HEK293 (cell line): ENCODE measurements around the gene SP6.

Experiments
- BCL11B ChIP-seq: fragments of 450-650 bp; formaldehyde crosslinking; IDR thresholded peaks from 2 replicates; pipeline ENCODE4 v1.5.1; 2016; ENCODE audit warnings: low read depth, missing biosample characterization, missing genetic modification characterization
- HOXA7 ChIP-seq: sonication (generic); formaldehyde crosslinking; IDR thresholded peaks from 2 replicates; pipeline ENCODE4 v1.8.1; 2022; ENCODE audit warnings: missing genetic modification reagents, borderline replicate concordance
- KLF9 ChIP-seq: fragments of 450-650 bp; formaldehyde crosslinking; IDR thresholded peaks from 2 replicates; pipeline ENCODE4 v1.5.1; 2016; ENCODE audit warnings: missing biosample characterization, missing genetic modification characterization, low read depth
- PATZ1 ChIP-seq: fragments of 450-650 bp; formaldehyde crosslinking; IDR thresholded peaks from 2 replicates; pipeline ENCODE4 v1.5.1; 2016; ENCODE audit warnings: missing biosample characterization, missing genetic modification characterization
- SETDB1 ChIP-seq: IDR thresholded peaks from one replicate; pipeline ENCODE4 v1.6.1; 2017; ENCODE audit warnings: mild to moderate bottlenecking, low read length, moderate library complexity, mixed read lengths; ENCODE audit not compliant: insufficient read length
- SP3 ChIP-seq: fragments of 450-650 bp; formaldehyde crosslinking; IDR thresholded peaks from 2 replicates; pipeline ENCODE4 v1.5.1; 2016; ENCODE audit warnings: missing biosample characterization, missing genetic modification characterization
- TCF7L2 ChIP-seq: IDR thresholded peaks from 2 replicates; pipeline ENCODE4 v1.6.1; 2011; ENCODE audit warnings: low read depth, mild to moderate bottlenecking, inconsistent platforms, low read length, moderate library complexity, borderline replicate concordance
- ZBTB11 ChIP-seq: fragments of 450-650 bp; formaldehyde crosslinking; conservative IDR thresholded peaks from 2 replicates; pipeline ENCODE4 v1.5.1; 2016; ENCODE audit warnings: low read depth, missing biosample characterization, missing genetic modification characterization
- ZEB2 ChIP-seq: fragments of 450-650 bp; formaldehyde crosslinking; IDR thresholded peaks from 2 replicates; pipeline ENCODE4 v1.5.1; 2016; ENCODE audit warnings: missing biosample characterization, missing genetic modification characterization
- ZNF114 ChIP-seq: fragments of 450-650 bp; formaldehyde crosslinking; IDR thresholded peaks from 2 replicates; pipeline ENCODE4 v1.5.0; 2017; ENCODE audit warnings: missing biosample characterization, missing genetic modification characterization
- ZNF202 ChIP-seq: fragments of 450-650 bp; formaldehyde crosslinking; IDR thresholded peaks from 2 replicates; pipeline ENCODE4 v1.5.1; 2016; ENCODE audit warnings: missing biosample characterization, missing genetic modification characterization, borderline replicate concordance
- ZNF280C ChIP-seq: fragments of 450-650 bp; formaldehyde crosslinking; IDR thresholded peaks from 2 replicates; pipeline ENCODE4 v1.5.1; 2016; ENCODE audit warnings: missing biosample characterization, missing genetic modification characterization
- ZNF335 ChIP-seq: fragments of 450-650 bp; formaldehyde crosslinking; conservative IDR thresholded peaks from 2 replicates; pipeline ENCODE4 v1.5.1; 2016; ENCODE audit warnings: missing biosample characterization, missing genetic modification characterization
- ZNF354C ChIP-seq: fragments of 450-650 bp; formaldehyde crosslinking; IDR thresholded peaks from 2 replicates; pipeline ENCODE4 v1.5.1; 2016; ENCODE audit warnings: missing biosample characterization, missing genetic modification characterization, low read depth, borderline replicate concordance
- ZNF398 ChIP-seq: fragments of 450-650 bp; formaldehyde crosslinking; IDR thresholded peaks from 2 replicates; pipeline ENCODE4 v1.5.1; 2017; ENCODE audit warnings: missing biosample characterization, missing genetic modification characterization
- ZNF449 ChIP-seq: fragments of 450-650 bp; formaldehyde crosslinking; IDR thresholded peaks from 2 replicates; pipeline ENCODE4 v1.5.1; 2017; ENCODE audit warnings: missing biosample characterization, mild to moderate bottlenecking, missing genetic modification characterization, moderate library complexity
- ZNF580 ChIP-seq: fragments of 450-650 bp; formaldehyde crosslinking; IDR thresholded peaks from 2 replicates; pipeline ENCODE4 v1.5.1; 2016; ENCODE audit warnings: missing biosample characterization, missing genetic modification characterization
- ZNF645 ChIP-seq: fragments of 450-650 bp; formaldehyde crosslinking; IDR thresholded peaks from 2 replicates; pipeline ENCODE4; 2016; ENCODE audit warnings: missing biosample characterization, missing genetic modification characterization
- ZNF768 ChIP-seq: fragments of 450-650 bp; formaldehyde crosslinking; IDR thresholded peaks from 2 replicates; pipeline ENCODE4 v1.5.1; 2018; ENCODE audit warnings: missing biosample characterization, mild to moderate bottlenecking, missing genetic modification characterization
- ZXDB ChIP-seq: fragments of 450-650 bp; formaldehyde crosslinking; IDR thresholded peaks from 2 replicates; pipeline ENCODE4 v1.5.1; 2016; ENCODE audit warnings: missing biosample characterization, missing genetic modification characterization
- TF ChIP-seq, protein P1 (sequence below): fragments of 450-650 bp; formaldehyde crosslinking; IDR thresholded peaks from 2 replicates; pipeline ENCODE4 v1.5.1; 2016; ENCODE audit warnings: missing biosample characterization, missing genetic modification characterization, low read depth
- TF ChIP-seq, protein P2 (sequence below): fragments of 450-650 bp; formaldehyde crosslinking; IDR thresholded peaks from 2 replicates; pipeline ENCODE4 v1.5.1; 2016; ENCODE audit warnings: missing biosample characterization, missing genetic modification characterization

The SP6 gene

DNA sequence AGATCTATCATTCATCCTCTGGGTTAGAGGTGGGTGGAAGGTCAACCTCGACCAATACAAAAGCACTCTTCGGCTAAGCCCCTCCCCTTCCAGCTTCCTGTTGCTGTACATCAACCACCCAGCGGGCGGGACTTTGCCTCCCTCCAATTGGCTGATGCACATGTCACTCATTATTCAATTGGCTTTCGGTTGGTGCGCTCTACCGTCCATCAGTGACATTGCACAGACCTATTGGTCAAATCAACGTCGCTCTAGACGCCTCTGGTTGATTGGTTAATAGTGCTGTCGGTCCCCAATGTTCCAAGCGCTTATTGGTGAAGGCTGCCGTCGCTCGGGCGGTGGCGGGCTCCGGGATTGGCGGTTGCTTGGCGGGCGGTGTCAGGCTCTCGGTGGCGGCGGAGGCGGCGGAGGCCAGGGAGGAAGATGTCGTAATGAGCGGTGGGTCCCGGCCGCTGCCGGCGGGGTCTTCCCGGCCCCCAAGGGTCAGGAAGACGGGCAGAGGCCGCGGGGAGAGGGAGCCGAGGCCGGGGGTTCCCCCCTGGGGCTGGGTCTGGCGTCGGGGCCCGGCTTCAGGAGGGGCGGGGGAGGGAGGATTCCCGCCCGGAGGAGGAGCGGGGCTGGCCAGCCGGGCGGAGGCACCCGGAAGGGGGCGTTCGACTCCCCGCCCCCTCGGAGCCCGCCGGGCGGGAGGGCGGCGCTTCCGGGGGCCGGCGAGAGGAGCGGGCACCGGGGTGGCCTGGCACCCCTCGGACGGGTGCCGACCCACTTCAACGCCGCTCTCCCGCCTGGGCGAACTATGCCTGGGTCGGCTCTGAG lies 45.1 kb upstream of the SP6 start, which contains the start of gene SP2 (continued):
- TF ChIP-seq, protein P1, sequence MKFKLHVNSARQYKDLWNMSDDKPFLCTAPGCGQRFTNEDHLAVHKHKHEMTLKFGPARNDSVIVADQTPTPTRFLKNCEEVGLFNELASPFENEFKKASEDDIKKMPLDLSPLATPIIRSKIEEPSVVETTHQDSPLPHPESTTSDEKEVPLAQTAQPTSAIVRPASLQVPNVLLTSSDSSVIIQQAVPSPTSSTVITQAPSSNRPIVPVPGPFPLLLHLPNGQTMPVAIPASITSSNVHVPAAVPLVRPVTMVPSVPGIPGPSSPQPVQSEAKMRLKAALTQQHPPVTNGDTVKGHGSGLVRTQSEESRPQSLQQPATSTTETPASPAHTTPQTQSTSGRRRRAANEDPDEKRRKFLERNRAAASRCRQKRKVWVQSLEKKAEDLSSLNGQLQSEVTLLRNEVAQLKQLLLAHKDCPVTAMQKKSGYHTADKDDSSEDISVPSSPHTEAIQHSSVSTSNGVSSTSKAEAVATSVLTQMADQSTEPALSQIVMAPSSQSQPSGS (tag by site-specific recombination), result peak; percentile 56; the same call in 1 of the 2 replicates
- TF ChIP-seq ZNF354C (no peak), HOXA7 (CRISPR knock-in tag) (no peak), ZNF114 (tag by site-specific recombination) (no peak), ZBTB11 (tag by site-specific recombination) (peak; percentile 34), ZNF202 (no peak), ZNF580 (tag by site-specific recombination) (peak; percentile 97), ZNF280C (tag by site-specific recombination) (no peak), SP3 (tag by site-specific recombination) (peak; percentile 100), ZNF768 (tag by site-specific recombination) (no peak), KLF9 (peak; percentile 75), ZNF335 (peak; percentile 85), ZNF645 (tag by site-specific recombination) (no peak), PATZ1 (tag by site-specific recombination) (peak; percentile 87), BCL11B (tag by site-specific recombination) (peak; percentile 60; the same call in 1 of the 2 replicates), SETDB1 (no peak), ZNF449 (tag by site-specific recombination) (no peak), ZXDB (tag by site-specific recombination) (peak; percentile 95), ZEB2 (tag by site-specific recombination) (peak; percentile 93; the same call in 1 of the 2 replicates), TCF7L2 (no peak), ZNF398 (tag by site-specific recombination) (peak; percentile 51; the same call in 1 of the 2 replicates)
- TF ChIP-seq, protein P2, sequence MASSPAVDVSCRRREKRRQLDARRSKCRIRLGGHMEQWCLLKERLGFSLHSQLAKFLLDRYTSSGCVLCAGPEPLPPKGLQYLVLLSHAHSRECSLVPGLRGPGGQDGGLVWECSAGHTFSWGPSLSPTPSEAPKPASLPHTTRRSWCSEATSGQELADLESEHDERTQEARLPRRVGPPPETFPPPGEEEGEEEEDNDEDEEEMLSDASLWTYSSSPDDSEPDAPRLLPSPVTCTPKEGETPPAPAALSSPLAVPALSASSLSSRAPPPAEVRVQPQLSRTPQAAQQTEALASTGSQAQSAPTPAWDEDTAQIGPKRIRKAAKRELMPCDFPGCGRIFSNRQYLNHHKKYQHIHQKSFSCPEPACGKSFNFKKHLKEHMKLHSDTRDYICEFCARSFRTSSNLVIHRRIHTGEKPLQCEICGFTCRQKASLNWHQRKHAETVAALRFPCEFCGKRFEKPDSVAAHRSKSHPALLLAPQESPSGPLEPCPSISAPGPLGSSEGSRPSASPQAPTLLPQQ (tag by site-specific recombination), result peak; percentile 95
